ENCODE results near the gene ETFA. TPM values are rescaled to one million over a fixed set of nuclear protein-coding genes. Genes with fewer than 3 reads are reported as not detected.

ETFA gene
- total and polyA plus RNA-seq, 11 donors = 210 to 536 (median 309) TPM

DNA sequence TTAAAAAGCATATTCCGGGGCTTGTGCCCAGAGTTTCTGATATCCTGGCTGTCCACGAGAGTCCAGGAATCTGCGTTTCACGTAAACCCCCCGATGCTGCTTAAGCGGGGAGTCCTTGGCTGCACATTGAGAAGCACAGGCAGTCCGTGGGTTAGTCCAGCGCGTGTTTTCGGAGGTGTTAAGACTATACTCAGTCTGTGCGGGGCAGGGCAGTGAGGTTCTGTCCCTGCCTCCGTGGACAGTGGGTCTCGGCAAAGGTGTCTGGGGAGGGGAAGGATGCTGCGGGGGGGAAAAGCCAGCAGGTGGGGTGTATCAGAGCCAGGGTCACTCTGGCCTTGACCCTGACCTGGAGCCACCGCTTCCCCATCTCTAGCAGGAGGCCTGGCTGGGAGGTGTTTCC is 145.3 kb downstream of the ETFA start:
- H3K27me3 ChIP-seq = no peaks in the 10 kb centered on the region
- 92 to 94% (median 93%) methylated on average over 15 of the region's 15 CpGs for WGBS, 4 donors
- peaks cover 0 to 48% (median 9%) of the 10 kb centered on the region in 12 donors for H3K4me1 ChIP-seq
- ATAC-seq (no peak), DNase-seq (no peak)
- no peaks in the 10 kb centered on the region for H3K9me3 ChIP-seq
- no peak overlapping the region for H3K4me3 ChIP-seq
- intact Hi-C loops (cut with DNase I) = no loop called here
- H3K36me3 ChIP-seq = no peaks in the 10 kb centered on the region
- TF ChIP-seq, protein P1, sequence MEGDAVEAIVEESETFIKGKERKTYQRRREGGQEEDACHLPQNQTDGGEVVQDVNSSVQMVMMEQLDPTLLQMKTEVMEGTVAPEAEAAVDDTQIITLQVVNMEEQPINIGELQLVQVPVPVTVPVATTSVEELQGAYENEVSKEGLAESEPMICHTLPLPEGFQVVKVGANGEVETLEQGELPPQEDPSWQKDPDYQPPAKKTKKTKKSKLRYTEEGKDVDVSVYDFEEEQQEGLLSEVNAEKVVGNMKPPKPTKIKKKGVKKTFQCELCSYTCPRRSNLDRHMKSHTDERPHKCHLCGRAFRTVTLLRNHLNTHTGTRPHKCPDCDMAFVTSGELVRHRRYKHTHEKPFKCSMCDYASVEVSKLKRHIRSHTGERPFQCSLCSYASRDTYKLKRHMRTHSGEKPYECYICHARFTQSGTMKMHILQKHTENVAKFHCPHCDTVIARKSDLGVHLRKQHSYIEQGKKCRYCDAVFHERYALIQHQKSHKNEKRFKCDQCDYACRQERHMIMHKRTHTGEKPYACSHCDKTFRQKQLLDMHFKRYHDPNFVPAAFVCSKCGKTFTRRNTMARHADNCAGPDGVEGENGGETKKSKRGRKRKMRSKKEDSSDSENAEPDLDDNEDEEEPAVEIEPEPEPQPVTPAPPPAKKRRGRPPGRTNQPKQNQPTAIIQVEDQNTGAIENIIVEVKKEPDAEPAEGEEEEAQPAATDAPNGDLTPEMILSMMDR (IDR thresholded peaks at IDR 0.05) = no peak
- no peak for TF ChIP-seq POLR2A (IDR thresholded peaks at IDR 0.05)
- H3K27ac ChIP-seq = no peak overlapping the region

Other genes with a start within 250 kb of the ETFA start
- not detected for gene ISL2, start 25.3 kb upstream of the ETFA start, total RNA-seq
- not detected for gene ISL2, start 25.3 kb upstream of the ETFA start, polyA plus RNA-seq